ENCODE data around the gene C2CD5. TPM values are rescaled to one million over a fixed set of nuclear protein-coding genes. Genes with fewer than 3 reads are reported as not detected.

The C2CD5 gene
- total and polyA plus RNA-seq, 2 of the 13 experiments (the other 11 are each of a cell fraction or from before 2014, with no cell fraction given), result 12.6 to 14.6 TPM

DNA sequence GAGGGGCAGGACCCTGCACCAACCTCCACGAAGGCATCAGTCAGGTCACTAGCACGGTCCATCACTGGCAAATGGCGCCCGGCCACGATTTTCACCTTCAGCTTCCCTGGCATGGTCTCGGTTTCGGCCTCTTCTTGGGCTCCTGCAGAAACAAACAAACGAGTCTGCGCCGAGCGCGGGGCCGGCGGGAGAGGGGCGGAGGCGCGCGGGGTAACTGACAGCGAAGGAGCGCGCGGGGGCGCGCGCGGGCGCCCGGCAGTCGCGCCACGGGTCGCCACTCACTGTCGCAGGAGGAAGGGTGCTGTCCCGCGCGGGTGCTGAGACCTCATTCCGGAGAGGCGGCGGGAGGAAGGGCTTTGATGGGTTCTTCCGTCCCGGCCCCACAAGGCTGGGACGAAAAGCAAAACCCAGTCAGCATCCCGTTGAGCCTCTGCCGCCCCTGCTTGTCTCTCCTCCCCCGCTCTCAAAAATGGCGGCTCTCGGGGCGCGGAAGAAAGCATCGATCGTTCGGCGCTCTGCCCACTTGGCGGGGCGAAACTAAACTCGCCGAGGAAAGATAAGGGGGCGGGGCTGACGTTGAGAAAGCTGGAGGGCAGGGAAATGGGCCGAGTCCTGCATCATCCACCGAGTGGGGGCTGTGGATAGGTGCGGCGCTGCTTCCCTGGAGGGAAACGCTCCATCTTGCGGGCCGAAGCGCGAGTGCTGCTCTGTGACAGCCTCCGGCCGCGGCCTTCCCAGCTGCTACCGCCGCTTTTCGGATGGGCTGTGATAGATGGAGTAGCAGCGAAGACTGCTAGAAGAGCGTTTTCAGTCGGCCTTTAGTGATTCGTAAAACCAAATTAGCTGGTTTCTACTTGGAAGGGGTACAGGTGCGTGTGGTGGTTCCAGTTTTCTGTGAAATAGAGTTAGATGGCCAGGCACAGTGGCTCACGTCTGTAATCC lies at the start of gene C2CD5 (continued):
- TF ChIP-seq, protein P1, sequence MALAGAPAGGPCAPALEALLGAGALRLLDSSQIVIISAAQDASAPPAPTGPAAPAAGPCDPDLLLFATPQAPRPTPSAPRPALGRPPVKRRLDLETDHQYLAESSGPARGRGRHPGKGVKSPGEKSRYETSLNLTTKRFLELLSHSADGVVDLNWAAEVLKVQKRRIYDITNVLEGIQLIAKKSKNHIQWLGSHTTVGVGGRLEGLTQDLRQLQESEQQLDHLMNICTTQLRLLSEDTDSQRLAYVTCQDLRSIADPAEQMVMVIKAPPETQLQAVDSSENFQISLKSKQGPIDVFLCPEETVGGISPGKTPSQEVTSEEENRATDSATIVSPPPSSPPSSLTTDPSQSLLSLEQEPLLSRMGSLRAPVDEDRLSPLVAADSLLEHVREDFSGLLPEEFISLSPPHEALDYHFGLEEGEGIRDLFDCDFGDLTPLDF (CRISPR knock-in tag; IDR thresholded peaks at IDR 0.05), result peak; percentile 93
- TF ChIP-seq SRSF1 (optimal IDR thresholded peaks at IDR 0.05; ENCODE audit: low read depth, low read length) (no peak), POLR2A (IDR thresholded peaks at IDR 0.05; ENCODE audit: insufficient read depth in 1 of 2, low read depth in 2 of 2, low read length in 2 of 2) (peak; percentile 72 to 88; a peak in 3 of 4 replicates), KDM1A (CRISPR knock-in tag; IDR thresholded peaks at IDR 0.05) (no peak), NFE2L2 (IDR thresholded peaks at IDR 0.05; ENCODE audit: low read length) (no peak), ZNF891 (CRISPR knock-in tag; IDR thresholded peaks at IDR 0.05) (no peak), TARDBP (CRISPR knock-in tag; IDR thresholded peaks at IDR 0.05) (peak; percentile 74), GABPA (IDR thresholded peaks at IDR 0.05; ENCODE audit: low read depth, low read length) (no peak), GABPA (CRISPR knock-in tag; IDR thresholded peaks at IDR 0.05; ENCODE audit: low read depth) (peak; percentile 71), ZSCAN25 (CRISPR knock-in tag; IDR thresholded peaks at IDR 0.05) (peak; percentile 31; the same call in 1 of the 2 replicates), GZF1 (CRISPR knock-in tag; IDR thresholded peaks at IDR 0.05) (no peak), FOXJ3 (CRISPR knock-in tag; IDR thresholded peaks at IDR 0.05; ENCODE audit: borderline replicate concordance) (peak; percentile 64; the same call in 1 of the 2 replicates), AGO1 (IDR thresholded peaks at IDR 0.05; ENCODE audit: low read depth, low read length, poor library complexity, severe bottlenecking) (peak; percentile 52), AGO2 (optimal IDR thresholded peaks at IDR 0.05; ENCODE audit: low read depth, low read length) (no peak), RBM22 (optimal IDR thresholded peaks at IDR 0.05; ENCODE audit: low read length) (peak; percentile 56)
- TF ChIP-seq, protein P2, sequence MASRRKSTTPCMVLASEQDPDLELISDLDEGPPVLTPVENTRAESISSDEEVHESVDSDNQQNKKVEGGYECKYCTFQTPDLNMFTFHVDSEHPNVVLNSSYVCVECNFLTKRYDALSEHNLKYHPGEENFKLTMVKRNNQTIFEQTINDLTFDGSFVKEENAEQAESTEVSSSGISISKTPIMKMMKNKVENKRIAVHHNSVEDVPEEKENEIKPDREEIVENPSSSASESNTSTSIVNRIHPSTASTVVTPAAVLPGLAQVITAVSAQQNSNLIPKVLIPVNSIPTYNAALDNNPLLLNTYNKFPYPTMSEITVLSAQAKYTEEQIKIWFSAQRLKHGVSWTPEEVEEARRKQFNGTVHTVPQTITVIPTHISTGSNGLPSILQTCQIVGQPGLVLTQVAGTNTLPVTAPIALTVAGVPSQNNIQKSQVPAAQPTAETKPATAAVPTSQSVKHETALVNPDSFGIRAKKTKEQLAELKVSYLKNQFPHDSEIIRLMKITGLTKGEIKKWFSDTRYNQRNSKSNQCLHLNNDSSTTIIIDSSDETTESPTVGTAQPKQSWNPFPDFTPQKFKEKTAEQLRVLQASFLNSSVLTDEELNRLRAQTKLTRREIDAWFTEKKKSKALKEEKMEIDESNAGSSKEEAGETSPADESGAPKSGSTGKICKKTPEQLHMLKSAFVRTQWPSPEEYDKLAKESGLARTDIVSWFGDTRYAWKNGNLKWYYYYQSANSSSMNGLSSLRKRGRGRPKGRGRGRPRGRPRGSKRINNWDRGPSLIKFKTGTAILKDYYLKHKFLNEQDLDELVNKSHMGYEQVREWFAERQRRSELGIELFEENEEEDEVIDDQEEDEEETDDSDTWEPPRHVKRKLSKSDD (CRISPR knock-in tag; IDR thresholded peaks at IDR 0.05; ENCODE audit: low read depth), result peak; percentile 99
- TF ChIP-seq, protein P3, sequence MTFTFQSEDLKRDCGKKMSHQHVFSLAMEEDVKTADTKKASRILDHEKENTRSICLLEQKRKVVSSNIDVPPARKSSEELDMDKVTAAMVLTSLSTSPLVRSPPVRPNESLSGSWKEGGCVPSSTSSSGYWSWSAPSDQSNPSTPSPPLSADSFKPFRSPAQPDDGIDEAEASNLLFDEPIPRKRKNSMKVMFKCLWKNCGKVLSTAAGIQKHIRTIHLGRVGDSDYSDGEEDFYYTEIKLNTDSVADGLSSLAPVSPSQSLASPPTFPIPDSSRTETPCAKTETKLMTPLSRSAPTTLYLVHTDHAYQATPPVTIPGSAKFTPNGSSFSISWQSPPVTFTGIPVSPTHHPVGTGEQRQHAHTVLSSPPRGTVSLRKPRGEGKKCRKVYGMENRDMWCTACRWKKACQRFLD (CRISPR knock-in tag; IDR thresholded peaks at IDR 0.05; ENCODE audit: borderline replicate concordance), result no peak
- TF ChIP-seq, protein P4, sequence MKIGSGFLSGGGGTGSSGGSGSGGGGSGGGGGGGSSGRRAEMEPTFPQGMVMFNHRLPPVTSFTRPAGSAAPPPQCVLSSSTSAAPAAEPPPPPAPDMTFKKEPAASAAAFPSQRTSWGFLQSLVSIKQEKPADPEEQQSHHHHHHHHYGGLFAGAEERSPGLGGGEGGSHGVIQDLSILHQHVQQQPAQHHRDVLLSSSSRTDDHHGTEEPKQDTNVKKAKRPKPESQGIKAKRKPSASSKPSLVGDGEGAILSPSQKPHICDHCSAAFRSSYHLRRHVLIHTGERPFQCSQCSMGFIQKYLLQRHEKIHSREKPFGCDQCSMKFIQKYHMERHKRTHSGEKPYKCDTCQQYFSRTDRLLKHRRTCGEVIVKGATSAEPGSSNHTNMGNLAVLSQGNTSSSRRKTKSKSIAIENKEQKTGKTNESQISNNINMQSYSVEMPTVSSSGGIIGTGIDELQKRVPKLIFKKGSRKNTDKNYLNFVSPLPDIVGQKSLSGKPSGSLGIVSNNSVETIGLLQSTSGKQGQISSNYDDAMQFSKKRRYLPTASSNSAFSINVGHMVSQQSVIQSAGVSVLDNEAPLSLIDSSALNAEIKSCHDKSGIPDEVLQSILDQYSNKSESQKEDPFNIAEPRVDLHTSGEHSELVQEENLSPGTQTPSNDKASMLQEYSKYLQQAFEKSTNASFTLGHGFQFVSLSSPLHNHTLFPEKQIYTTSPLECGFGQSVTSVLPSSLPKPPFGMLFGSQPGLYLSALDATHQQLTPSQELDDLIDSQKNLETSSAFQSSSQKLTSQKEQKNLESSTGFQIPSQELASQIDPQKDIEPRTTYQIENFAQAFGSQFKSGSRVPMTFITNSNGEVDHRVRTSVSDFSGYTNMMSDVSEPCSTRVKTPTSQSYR (CRISPR knock-in tag; IDR thresholded peaks at IDR 0.05; ENCODE audit: borderline replicate concordance), result peak; percentile 96
- TF ChIP-seq, protein P5, sequence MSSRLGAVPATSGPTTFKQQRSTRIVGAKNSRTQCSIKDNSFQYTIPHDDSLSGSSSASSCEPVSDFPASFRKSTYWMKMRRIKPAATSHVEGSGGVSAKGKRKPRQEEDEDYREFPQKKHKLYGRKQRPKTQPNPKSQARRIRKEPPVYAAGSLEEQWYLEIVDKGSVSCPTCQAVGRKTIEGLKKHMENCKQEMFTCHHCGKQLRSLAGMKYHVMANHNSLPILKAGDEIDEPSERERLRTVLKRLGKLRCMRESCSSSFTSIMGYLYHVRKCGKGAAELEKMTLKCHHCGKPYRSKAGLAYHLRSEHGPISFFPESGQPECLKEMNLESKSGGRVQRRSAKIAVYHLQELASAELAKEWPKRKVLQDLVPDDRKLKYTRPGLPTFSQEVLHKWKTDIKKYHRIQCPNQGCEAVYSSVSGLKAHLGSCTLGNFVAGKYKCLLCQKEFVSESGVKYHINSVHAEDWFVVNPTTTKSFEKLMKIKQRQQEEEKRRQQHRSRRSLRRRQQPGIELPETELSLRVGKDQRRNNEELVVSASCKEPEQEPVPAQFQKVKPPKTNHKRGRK (CRISPR knock-in tag; IDR thresholded peaks at IDR 0.05), result no peak; the same call in 1 of the 2 replicates
